ENCODE measurements around the gene UST.

The UST gene

DNA sequence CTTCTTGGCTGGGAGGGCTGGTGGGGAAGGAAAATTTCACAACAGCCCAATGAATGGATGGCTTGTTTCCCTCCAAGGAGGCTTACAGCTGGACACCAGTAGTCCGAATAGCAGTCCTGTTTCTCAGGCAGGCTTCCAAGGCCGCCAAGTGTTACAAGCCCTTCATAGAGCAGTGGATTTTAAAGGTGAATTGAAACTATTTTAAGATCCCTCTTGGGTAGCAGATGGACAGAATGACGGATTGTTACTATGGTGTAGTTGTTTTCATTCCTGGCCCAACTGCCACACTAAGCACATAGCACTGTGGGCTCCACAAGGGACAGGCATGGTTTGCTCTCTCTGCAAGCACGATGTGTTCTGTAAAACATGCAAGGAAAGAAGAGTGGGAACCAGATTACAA is 367.3 kb downstream of the UST start:
- TF ChIP-seq, protein P1, sequence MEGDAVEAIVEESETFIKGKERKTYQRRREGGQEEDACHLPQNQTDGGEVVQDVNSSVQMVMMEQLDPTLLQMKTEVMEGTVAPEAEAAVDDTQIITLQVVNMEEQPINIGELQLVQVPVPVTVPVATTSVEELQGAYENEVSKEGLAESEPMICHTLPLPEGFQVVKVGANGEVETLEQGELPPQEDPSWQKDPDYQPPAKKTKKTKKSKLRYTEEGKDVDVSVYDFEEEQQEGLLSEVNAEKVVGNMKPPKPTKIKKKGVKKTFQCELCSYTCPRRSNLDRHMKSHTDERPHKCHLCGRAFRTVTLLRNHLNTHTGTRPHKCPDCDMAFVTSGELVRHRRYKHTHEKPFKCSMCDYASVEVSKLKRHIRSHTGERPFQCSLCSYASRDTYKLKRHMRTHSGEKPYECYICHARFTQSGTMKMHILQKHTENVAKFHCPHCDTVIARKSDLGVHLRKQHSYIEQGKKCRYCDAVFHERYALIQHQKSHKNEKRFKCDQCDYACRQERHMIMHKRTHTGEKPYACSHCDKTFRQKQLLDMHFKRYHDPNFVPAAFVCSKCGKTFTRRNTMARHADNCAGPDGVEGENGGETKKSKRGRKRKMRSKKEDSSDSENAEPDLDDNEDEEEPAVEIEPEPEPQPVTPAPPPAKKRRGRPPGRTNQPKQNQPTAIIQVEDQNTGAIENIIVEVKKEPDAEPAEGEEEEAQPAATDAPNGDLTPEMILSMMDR (IDR thresholded peaks at IDR 0.05; ENCODE audit: borderline replicate concordance, control extremely low read depth, extremely low read depth, insufficient read depth, missing control alignments): no peak
- no peak for DNase-seq (ENCODE audit: low spot score)
- in situ Hi-C loops (cut with MboI; ENCODE audit: low sequenced_read_pairs, unreplicated experiment): no loop called here

DNA sequence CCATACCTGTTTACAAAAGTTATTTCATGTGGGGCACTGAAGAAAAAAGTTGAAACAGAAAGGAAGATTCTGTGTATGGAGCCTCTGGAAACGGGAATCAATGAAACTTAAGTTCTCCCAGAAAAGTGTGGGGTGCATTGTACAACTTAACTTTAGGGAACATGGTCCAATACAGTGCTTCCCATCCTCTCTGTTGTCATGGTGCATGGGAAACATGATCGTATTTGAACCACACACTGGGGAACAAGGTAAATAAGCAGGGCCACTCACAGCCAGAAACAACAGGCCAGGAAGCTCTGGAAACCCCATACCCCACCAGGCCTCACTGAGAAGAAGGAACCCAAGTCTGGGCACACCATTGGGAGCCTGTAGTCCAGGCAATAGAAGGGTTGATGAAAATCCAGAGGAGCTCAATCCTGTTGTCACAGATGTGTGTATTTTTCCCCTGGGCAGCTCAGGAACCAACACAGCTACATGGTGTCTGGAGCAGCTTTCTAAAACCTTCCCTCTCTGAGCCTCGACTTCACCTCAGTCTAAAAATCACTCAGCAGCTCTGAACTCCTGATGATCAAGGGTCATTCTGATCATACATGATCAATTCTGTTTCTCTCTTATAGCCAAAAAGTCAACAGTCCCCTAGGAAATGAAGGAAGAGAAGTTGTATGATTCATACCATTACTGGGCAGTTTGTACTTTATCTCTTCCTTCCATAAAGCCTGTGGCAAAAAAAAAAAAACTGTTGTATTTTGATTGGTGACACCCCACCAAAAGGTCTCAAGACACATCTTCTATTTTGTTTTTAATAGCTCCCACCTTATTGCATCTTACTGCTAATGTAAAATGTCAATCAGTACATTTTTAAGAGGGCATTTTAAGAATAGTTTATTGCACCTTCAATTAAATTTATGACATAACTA is 372.2 kb downstream of the UST start:
- in situ Hi-C loops (cut with MboI; ENCODE audit: low sequenced_read_pairs, unreplicated experiment): no loop called here
- DNase-seq (ENCODE audit: low spot score): no peak

DNA sequence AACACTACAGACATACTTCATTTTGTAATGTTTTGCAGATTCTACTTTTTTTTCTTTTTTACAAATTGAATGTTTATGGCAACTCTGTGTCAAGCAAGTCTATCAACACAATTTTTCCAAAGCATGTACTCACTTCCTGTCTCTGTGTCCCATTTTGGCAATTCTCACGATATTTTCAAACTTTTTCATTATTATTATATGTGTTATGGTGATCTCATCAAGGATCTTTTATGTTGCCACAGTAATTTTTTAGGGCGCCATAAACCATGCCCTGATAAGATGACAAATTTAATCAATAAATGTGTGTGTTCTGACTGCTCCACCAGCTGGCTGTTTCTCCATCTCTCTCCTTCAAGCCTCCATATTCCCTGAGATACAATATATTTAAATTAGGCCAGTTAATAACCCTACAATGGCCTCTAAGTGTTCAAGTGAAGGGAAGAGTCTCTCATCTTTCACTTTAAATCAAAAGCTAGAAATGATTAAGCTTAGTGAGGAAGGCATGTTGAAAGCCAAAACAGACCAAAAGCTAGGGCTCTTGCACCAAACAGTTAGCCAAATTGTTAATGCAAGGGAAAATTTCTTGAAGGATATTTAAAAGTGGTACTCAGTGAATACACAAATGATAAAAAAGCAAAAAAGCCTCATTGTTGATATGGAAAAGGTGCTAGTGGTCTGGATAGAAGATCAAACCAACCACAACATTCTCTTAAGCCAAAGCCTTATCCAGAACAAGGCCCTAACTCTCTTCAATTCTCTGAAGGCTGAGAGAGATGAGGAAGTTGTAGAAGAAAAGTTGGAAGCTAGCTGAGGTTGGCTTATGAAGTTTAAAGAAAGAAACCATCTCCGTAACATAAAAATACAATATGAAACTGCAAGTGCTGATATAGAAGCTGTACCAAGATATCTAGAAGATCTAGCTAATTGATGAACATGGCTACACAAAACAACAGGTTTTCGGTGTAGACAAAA is 376.3 kb downstream of the UST start:
- no peak for DNase-seq (ENCODE audit: low spot score)
- TF ChIP-seq, protein P1 (IDR thresholded peaks at IDR 0.05; ENCODE audit: borderline replicate concordance, control extremely low read depth, extremely low read depth, insufficient read depth, missing control alignments): no peak
- in situ Hi-C loops (cut with MboI; ENCODE audit: low sequenced_read_pairs, unreplicated experiment): no loop called here

More for the DNA sequence above, 372.2 kb downstream of the UST start:
- TF ChIP-seq, protein P1 (IDR thresholded peaks at IDR 0.05; ENCODE audit: borderline replicate concordance, control extremely low read depth, extremely low read depth, insufficient read depth, missing control alignments): no peak

DNA sequence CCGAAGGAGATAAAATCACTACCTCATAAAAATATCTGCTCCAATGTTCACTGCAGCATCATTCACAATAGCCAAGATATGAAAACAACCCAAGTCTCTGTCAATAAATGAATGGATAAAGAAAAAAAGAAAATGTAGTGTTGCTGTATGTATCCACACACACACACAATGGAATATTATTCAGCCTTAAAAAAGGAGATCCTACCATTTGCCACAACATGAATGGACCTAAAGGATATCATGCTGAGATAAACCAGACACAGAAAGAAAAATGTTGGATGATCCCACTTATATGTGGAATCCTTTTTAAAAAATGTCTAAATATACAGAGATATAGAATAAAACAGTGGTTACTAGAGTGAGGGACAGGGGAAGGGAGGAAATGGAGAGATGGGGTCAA is 378.5 kb downstream of the UST start:
- in situ Hi-C loops (cut with MboI; ENCODE audit: low sequenced_read_pairs, unreplicated experiment): no loop called here
- TF ChIP-seq, protein P1 (IDR thresholded peaks at IDR 0.05; ENCODE audit: borderline replicate concordance, control extremely low read depth, extremely low read depth, insufficient read depth, missing control alignments): no peak
- DNase-seq (ENCODE audit: low spot score): no peak
